Stomach (tissue), 9 donors: Measurements from ENCODE around the gene PDZRN3. TPM values are rescaled to one million over a fixed set of nuclear protein-coding genes. Genes with fewer than 3 reads are reported as not detected.

Experiments used
- DNase-seq, 2 donors: peaks; one replicate each; pipeline versions ENCODE4 v3.0.0 to v3.0.0-alpha.2; 2013 to 2019
- H3K27ac ChIP-seq, 5 donors: fragments of 200-600 bp in 4 of 5; sonication (generic) in 4 of 5; one replicate each; pipeline ENCODE4 v1.5.1; 2013 to 2019; ENCODE audit warnings: mild to moderate bottlenecking in 1 of 5, moderate library complexity in 1 of 5
- H3K27me3 ChIP-seq, 3 donors: fragments of 200-600 bp; sonication (generic); one replicate each; pipeline ENCODE4 v1.5.1; 2017 to 2019; ENCODE audit warnings: mixed run types in 1 of 3
- H3K36me3 ChIP-seq, 4 donors: fragments of 200-600 bp; sonication (generic); 1 replicate in 3 of 4; 2 replicates in 1 of 4; pipeline ENCODE4 v1.5.1; 2016 to 2019
- H3K4me1 ChIP-seq, 4 donors: fragments of 200-600 bp; sonication (generic); one replicate each; pipeline ENCODE4 v1.5.1; 2016 to 2019
- H3K4me3 ChIP-seq, 4 donors: fragments of 200-600 bp; sonication (generic) in 3 of 4; one replicate each; pipeline ENCODE4 v1.5.1; 2016 to 2019; ENCODE audit warnings: mild to moderate bottlenecking in 1 of 4
- H3K9me3 ChIP-seq, 4 donors: fragments of 200-600 bp; sonication (generic); one replicate each; pipeline ENCODE4 v1.5.1; 2016 to 2019
- CTCF ChIP-seq, 7 experiments: fragments of 450-650 bp in 4 of 7; fragments of 200-600 bp in 3 of 7; sonication (generic) in 3 of 7; IDR thresholded peaks; one replicate each; pipeline ENCODE4 v1.5.1; 2016 to 2019; ENCODE audit warnings: antibody characterized with exemption in 7 of 7, control low read depth in 2 of 7, mild to moderate bottlenecking in 1 of 7
- EP300 ChIP-seq: sonication (generic); formaldehyde crosslinking; IDR thresholded peaks from one replicate; pipeline ENCODE4 v1.6.1; 2017; ENCODE audit warnings: antibody characterized with exemption
- POLR2A ChIP-seq, 4 donors: fragments of 450-650 bp; IDR thresholded peaks; one replicate each; pipeline ENCODE4 v1.6.1; 2016; ENCODE audit warnings: antibody characterized with exemption in 4 of 4, control low read depth in 2 of 4, mild to moderate bottlenecking in 1 of 4, moderate library complexity in 1 of 4
- POLR2AphosphoS5 ChIP-seq, 3 donors: sonication (generic); formaldehyde crosslinking; IDR thresholded peaks; one replicate each; pipeline ENCODE4 v1.6.1; 2016; ENCODE audit warnings: antibody characterized with exemption in 3 of 3
- WGBS, 5 donors: extraction: QIAGEN DNeasy Blood & Tissue Kit in 3 of 5; methylation state at CpG; one replicate each; pipeline versions ENCODE4 v1.1.5 to v1.1.7; 2013 to 2018; 5-methylcytosine and 5-hydroxymethylcytosine counted together
- intact Hi-C: fragments of 100-400 bp; cut with DNase I; formaldehyde crosslinking; loops from one replicate; pipeline ENCODE4 v1.15.1; 2023; ENCODE audit warnings: low total_unique reads
- polyA plus RNA-seq, 3 donors: library from polyadenylated mRNA; stranded (reverse); fragments of 200-250 nt; gene quantifications; one replicate each; pipeline ENCODE4 v1.2.3, GENCODE V29; 2013
- total RNA-seq, 5 donors: library from RNA; depleted of rRNA; stranded (reverse); fragments of >200 nt; gene quantifications; one replicate each; pipeline versions ENCODE4 v1.1.0 to v1.2.3, GENCODE V29; 2014 to 2016
- donor health status: healthy with polysubstance abuse.
- donor health status: Bipolar disorder and iron deficiency.
- donor health status: healthy.

The PDZRN3 gene
- total and polyA plus RNA-seq, 8 donors = 21.9 to 174 (median 63.0) TPM

- Histone ChIP-seq H3K27me3 (no peaks in the 10 kb centered on the region), H3K27ac (no peak overlapping the region), H3K36me3 (no peaks in the 10 kb centered on the region), H3K4me3 (no peak overlapping the region), H3K9me3 (no peaks in the 10 kb centered on the region), H3K4me1 (peaks cover 0 to 73% (median 31%) of the 10 kb centered on the region in 4 donors)
- no peak for DNase-seq
- 68 to 80% (median 71%) methylated on average over 4 of the region's 4 CpGs for WGBS, 5 donors
- intact Hi-C loops = no loop called here
- TF ChIP-seq CTCF (IDR thresholded peaks at IDR 0.05) = no peak
- TF ChIP-seq POLR2A (IDR thresholded peaks at IDR 0.05) = no peak
- TF ChIP-seq EP300 = no peak
- TF ChIP-seq POLR2AphosphoS5 (IDR thresholded peaks at IDR 0.05) = no peak
These were observed 138.8 kb downstream of the PDZRN3 start for GRCh38 chr3:73485877-73486330.

GRCh38 chr3:73484656-73485248, 140.0 kb downstream of the PDZRN3 start:
- DNase-seq = no peak
- WGBS, 5 donors = 65 to 77% (median 71%) methylated on average over 7 of the region's 7 CpGs
- Histone ChIP-seq H3K4me3 (no peak overlapping the region), H3K27me3 (no peaks in the 10 kb centered on the region), H3K9me3 (no peaks in the 10 kb centered on the region), H3K4me1 (peaks cover 0 to 74% (median 31%) of the 10 kb centered on the region in 4 donors), H3K27ac (no peak overlapping the region), H3K36me3 (no peaks in the 10 kb centered on the region)
- no peak for TF ChIP-seq CTCF (IDR thresholded peaks at IDR 0.05)
- TF ChIP-seq EP300 = no peak
- no peak for TF ChIP-seq POLR2AphosphoS5 (IDR thresholded peaks at IDR 0.05)
- no peak for TF ChIP-seq POLR2A (IDR thresholded peaks at IDR 0.05)
- intact Hi-C loops = no loop called here

GRCh38 chr3:73481888-73482287, 142.9 kb downstream of the PDZRN3 start:
- TF ChIP-seq POLR2AphosphoS5 (IDR thresholded peaks at IDR 0.05) (no peak), CTCF (IDR thresholded peaks at IDR 0.05) (no peak), EP300 (no peak), POLR2A (IDR thresholded peaks at IDR 0.05) (no peak)
- Histone ChIP-seq H3K36me3 (no peaks in the 10 kb centered on the region), H3K4me1 (peaks cover 0 to 53% (median 29%) of the 10 kb centered on the region in 4 donors), H3K27ac (no peak overlapping the region), H3K9me3 (no peaks in the 10 kb centered on the region), H3K27me3 (no peaks in the 10 kb centered on the region), H3K4me3 (no peak overlapping the region)
- WGBS, 5 donors = 86 to 91% (median 91%) methylated on average over 3 of the region's 3 CpGs
- DNase-seq = no peak
- intact Hi-C loops = no loop called here

- peaks cover 0 to 46% (median 24%) of the 10 kb centered on the region in 4 donors for H3K4me1 ChIP-seq
- intact Hi-C loops = no loop called here
- DNase-seq = no peak
- H3K27ac ChIP-seq = no peak overlapping the region
- 46 to 76% (median 52%) methylated on average over 3 of the region's 3 CpGs for WGBS, 5 donors
- no peaks in the 10 kb centered on the region for H3K9me3 ChIP-seq
- no peak for TF ChIP-seq EP300
- no peak for TF ChIP-seq POLR2AphosphoS5 (IDR thresholded peaks at IDR 0.05)
- no peak for TF ChIP-seq POLR2A (IDR thresholded peaks at IDR 0.05)
- no peak for TF ChIP-seq CTCF (IDR thresholded peaks at IDR 0.05)
- H3K36me3 ChIP-seq = no peaks in the 10 kb centered on the region
- H3K27me3 ChIP-seq = no peaks in the 10 kb centered on the region
- H3K4me3 ChIP-seq = no peak overlapping the region
These were observed 144.5 kb downstream of the PDZRN3 start for GRCh38 chr3:73480187-73480672.
